GM19372 (cell line): ENCODE results near the gene TENM3.
"Not testable (repeated sequence)": the region's sequence is repeated elsewhere in the genome, so short reads cannot be mapped to it uniquely, and the experiment has no call there.

Experiments
- ATAC-seq: cut with Tn5 transposase; IDR thresholded peaks from one replicate; pipeline ENCODE4 v1.9.1; 2021; ENCODE audit warnings: mild to moderate bottlenecking, low read depth, moderate library complexity; ENCODE audit not compliant: unreplicated experiment

Gene TENM3

GRCh38 chr4:182243204-182243603 lies at the start of gene TENM3:
Gene TENM3 (plus strand): TSS chr4:182243402. CDS start chr4:182324021, 80,619 bp downstream.
- ATAC-seq = not testable (repeated sequence)

- no peak for ATAC-seq
Measured at GRCh38 chr4:182194091-182194824, 48.9 kb upstream of the TENM3 start.

- no peak for ATAC-seq
Measured at GRCh38 chr4:182197611-182198010, 45.6 kb upstream of the TENM3 start.

GRCh38 chr4:182201871-182202270 lies 41.3 kb upstream of the TENM3 start:
- ATAC-seq = no peak

GRCh38 chr4:182202650-182203049 lies 40.6 kb upstream of the TENM3 start:
- no peak for ATAC-seq

- ATAC-seq = no peak
Measured at GRCh38 chr4:182203872-182204411, 39.3 kb upstream of the TENM3 start.

- ATAC-seq = no peak
Measured at GRCh38 chr4:182205306-182205705, 37.9 kb upstream of the TENM3 start.

- ATAC-seq = no peak
Measured at GRCh38 chr4:182206266-182206665, 36.9 kb upstream of the TENM3 start.

GRCh38 chr4:182206916-182207315 lies 36.3 kb upstream of the TENM3 start:
- ATAC-seq = no peak

GRCh38 chr4:182207830-182208396 lies 35.3 kb upstream of the TENM3 start:
- ATAC-seq = no peak

- ATAC-seq = no peak
Measured at GRCh38 chr4:182208526-182209050, 34.6 kb upstream of the TENM3 start.

- ATAC-seq = no peak
Measured at GRCh38 chr4:182212211-182212761, 30.9 kb upstream of the TENM3 start.

- ATAC-seq = no peak
Measured at GRCh38 chr4:182213004-182213403, 30.2 kb upstream of the TENM3 start.

- ATAC-seq = no peak
Measured at GRCh38 chr4:182215148-182215547, 28.1 kb upstream of the TENM3 start.

- ATAC-seq = no peak
Measured at GRCh38 chr4:182216005-182216404, 27.2 kb upstream of the TENM3 start.

GRCh38 chr4:182219411-182220056 lies 23.7 kb upstream of the TENM3 start:
- ATAC-seq = no peak

GRCh38 chr4:182221987-182222386 lies 21.2 kb upstream of the TENM3 start:
- ATAC-seq = no peak

- no peak for ATAC-seq
Measured at GRCh38 chr4:182222766-182223165, 20.4 kb upstream of the TENM3 start.

GRCh38 chr4:182223708-182224107 lies 19.5 kb upstream of the TENM3 start:
- no peak for ATAC-seq

GRCh38 chr4:182224192-182224850 lies 18.9 kb upstream of the TENM3 start:
- no peak for ATAC-seq
